Subcutaneous abdominal adipose tissue (tissue), 5 donors: ENCODE data around the gene RYK.
A peak's percentile ranks its signal among the peaks of the same experiment; 100 is the strongest.
"Not testable (repeated sequence)": the region's sequence is repeated elsewhere in the genome, so short reads cannot be mapped to it uniquely, and the experiment has no call there.

Source experiments
- H3K27ac ChIP-seq: one replicate; pipeline ENCODE4 v1.7.0; 2013; ENCODE audit warnings: low read depth, mild to moderate bottlenecking, inconsistent platforms, low read length, moderate library complexity
- H3K27me3 ChIP-seq, 5 donors: one replicate each; pipeline ENCODE4 v1.7.0; 2013; ENCODE audit warnings: low read length in 5 of 5, inconsistent platforms in 1 of 5; ENCODE audit not compliant: control insufficient read depth in 5 of 5, insufficient read depth in 4 of 5
- H3K36me3 ChIP-seq, 5 donors: one replicate each; pipeline ENCODE4 v1.7.0; 2013; ENCODE audit warnings: low read length in 5 of 5; ENCODE audit not compliant: control insufficient read depth in 5 of 5, insufficient read depth in 5 of 5
- H3K4me1 ChIP-seq, 5 donors: one replicate each; pipeline ENCODE4 v1.7.0; 2013; ENCODE audit warnings: low read length in 5 of 5, mild to moderate bottlenecking in 3 of 5, moderate library complexity in 1 of 5; ENCODE audit not compliant: control insufficient read depth in 5 of 5, insufficient read depth in 5 of 5
- H3K4me3 ChIP-seq, 5 donors: one replicate each; pipeline ENCODE4 v1.7.0; 2013; ENCODE audit warnings: low read length in 5 of 5, low read depth in 1 of 5
- H3K9ac ChIP-seq, 5 donors: one replicate each; pipeline ENCODE4 v1.7.0; 2013; ENCODE audit warnings: low read length in 5 of 5, mild to moderate bottlenecking in 4 of 5, moderate library complexity in 3 of 5
- H3K9me3 ChIP-seq, 5 donors: one replicate each; pipeline ENCODE4 v1.7.0; 2013; ENCODE audit warnings: low read length in 5 of 5; ENCODE audit not compliant: control insufficient read depth in 5 of 5
- donor health status: healthy.
- donor health status: healthy.
- donor health status: healthy.
- donor health status: healthy.
- donor health status: healthy.

RYK gene

DNA sequence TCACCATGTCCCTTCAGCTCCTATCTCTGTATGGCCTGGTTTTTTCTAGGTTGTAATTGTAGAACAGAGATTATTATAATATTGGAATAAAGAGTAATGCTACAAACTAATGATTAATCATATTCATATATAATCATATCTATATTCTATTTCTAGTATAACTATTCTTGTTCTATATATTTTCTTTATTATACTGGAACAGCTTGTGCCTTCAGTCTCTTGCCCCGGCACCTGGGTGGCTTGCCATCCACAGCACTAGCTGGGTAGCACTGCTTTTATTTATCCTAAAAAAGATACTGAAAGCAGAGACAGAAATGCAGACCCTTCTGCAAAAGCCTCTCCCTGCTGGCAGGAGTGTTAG is 25.9 kb downstream of the RYK start:
- not testable (repeated sequence) for H3K36me3 ChIP-seq, H3K4me1 ChIP-seq, H3K9me3 ChIP-seq, H3K9ac ChIP-seq, H3K4me3 ChIP-seq, H3K27ac ChIP-seq, H3K27me3 ChIP-seq

DNA sequence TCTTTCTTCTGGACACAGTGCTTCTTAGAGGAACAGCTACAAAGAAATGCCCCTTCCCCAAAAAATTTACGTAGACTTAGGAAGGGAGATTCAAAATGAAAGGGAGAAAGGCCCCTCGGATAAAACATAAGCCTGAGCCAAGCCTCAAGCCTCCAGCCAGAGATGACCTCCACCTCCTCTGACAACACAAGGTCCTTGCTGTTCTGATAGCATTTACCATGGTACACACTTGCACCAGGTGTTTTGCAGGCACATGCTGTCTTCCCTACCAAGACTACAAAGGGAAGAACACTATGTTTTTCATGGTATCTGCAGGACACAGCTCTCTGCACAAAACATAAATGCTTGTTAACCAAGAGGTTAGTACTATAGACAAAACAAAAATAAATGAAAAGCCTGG is 27.8 kb downstream of the RYK start:
- no peak overlapping the region for H3K27ac ChIP-seq
- H3K9me3 ChIP-seq = no peaks in the 10 kb centered on the region
- H3K27me3 ChIP-seq = no peaks in the 10 kb centered on the region
- H3K4me3 ChIP-seq = no peak overlapping the region
- peaks cover 0 to 9% (median 4%) of the 10 kb centered on the region in 5 donors for H3K36me3 ChIP-seq
- peaks cover 0 to 5% (median 4%) of the 10 kb centered on the region in 5 donors for H3K4me1 ChIP-seq
- H3K9ac ChIP-seq = no peak overlapping the region

DNA sequence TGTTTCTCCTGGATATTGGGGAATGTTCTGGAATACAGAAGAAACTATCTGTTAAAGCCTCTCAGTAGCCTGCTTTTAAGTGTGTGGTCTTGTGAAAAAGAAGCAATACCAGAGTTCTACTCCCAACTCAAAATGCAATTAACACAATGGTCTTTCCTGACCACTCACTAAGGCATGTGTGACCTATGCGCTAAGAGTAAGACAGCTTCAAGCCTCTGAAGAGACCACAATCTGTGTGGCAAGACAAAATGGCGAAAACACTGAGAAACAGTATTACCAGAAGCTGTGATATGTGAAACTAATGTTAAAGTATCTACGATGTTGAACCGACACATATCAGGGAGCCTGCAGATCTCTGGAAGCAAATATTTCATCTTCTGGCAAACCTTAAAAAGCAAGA is 33.8 kb downstream of the RYK start:
- Histone ChIP-seq H3K27me3 (no peaks in the 10 kb centered on the region), H3K9me3 (no peaks in the 10 kb centered on the region), H3K4me1 (peaks cover 0 to 16% (median 6%) of the 10 kb centered on the region in 5 donors), H3K4me3 (no peak overlapping the region), H3K9ac (no peak overlapping the region), H3K36me3 (peaks cover 2 to 7% (median 4%) of the 10 kb centered on the region in 5 donors), H3K27ac (no peak overlapping the region)

DNA sequence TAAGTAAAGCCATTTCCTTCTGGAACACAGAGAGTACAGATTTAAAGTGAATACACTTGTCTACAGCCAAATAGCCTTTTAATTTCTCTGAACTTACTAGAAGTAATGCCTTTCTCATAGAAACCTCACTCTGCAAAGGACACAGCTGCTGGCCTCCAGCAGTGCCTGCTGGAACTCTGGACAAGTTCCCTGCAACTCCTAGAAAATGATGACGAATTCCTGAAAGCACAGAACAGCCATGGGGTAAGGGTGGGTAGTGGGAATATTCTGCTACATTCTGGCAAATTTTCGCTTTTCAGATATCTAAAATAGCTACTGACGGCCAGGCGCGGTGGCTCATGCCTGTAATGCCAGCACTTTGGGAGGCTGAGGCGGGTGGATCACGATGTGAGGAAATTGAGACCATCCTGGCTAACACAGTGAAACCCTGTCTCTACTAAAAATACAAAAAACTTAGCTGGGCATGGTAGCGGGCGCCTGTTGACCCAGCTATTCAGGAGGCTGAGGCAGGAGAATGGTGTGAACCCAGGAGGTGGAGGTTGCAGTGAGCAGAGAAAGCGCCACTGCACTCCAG is 34.4 kb downstream of the RYK start:
- H3K27me3 ChIP-seq = no peaks in the 10 kb centered on the region
- H3K9ac ChIP-seq = no peak overlapping the region
- peak overlapping the region in 1 of 5 donors; percentile 23 for H3K4me3 ChIP-seq
- H3K9me3 ChIP-seq = no peaks in the 10 kb centered on the region
- H3K27ac ChIP-seq = no peak overlapping the region
- H3K36me3 ChIP-seq = peaks cover 1 to 6% (median 2%) of the 10 kb centered on the region in 5 donors
- peaks cover 0 to 16% (median 6%) of the 10 kb centered on the region in 5 donors for H3K4me1 ChIP-seq

DNA sequence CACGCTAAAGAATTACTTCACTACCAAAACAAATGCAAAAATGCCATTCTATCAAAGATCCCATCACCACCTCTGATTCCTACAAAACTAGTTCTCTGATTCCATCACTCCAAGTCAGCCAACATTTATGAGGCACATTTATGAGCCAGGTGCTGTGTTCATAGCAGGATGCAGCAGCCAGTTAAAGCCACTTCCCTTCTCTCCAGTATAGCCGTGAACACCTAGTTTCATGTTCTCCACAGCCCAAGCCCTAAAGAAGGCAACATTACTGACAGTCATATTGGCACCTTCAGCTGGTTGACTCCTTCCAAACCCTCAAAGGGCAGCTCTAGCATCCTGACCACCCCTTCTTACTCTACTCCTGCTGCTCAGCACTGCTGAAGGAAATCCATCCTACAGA is 36.4 kb downstream of the RYK start:
- no peak overlapping the region for H3K9ac ChIP-seq
- H3K27me3 ChIP-seq = no peaks in the 10 kb centered on the region
- no peak overlapping the region for H3K27ac ChIP-seq
- H3K36me3 ChIP-seq = peaks cover 9 to 14% (median 13%) of the 10 kb centered on the region in 5 donors
- no peak overlapping the region for H3K4me3 ChIP-seq
- no peaks in the 10 kb centered on the region for H3K9me3 ChIP-seq
- H3K4me1 ChIP-seq = peaks cover 0 to 16% (median 6%) of the 10 kb centered on the region in 5 donors

DNA sequence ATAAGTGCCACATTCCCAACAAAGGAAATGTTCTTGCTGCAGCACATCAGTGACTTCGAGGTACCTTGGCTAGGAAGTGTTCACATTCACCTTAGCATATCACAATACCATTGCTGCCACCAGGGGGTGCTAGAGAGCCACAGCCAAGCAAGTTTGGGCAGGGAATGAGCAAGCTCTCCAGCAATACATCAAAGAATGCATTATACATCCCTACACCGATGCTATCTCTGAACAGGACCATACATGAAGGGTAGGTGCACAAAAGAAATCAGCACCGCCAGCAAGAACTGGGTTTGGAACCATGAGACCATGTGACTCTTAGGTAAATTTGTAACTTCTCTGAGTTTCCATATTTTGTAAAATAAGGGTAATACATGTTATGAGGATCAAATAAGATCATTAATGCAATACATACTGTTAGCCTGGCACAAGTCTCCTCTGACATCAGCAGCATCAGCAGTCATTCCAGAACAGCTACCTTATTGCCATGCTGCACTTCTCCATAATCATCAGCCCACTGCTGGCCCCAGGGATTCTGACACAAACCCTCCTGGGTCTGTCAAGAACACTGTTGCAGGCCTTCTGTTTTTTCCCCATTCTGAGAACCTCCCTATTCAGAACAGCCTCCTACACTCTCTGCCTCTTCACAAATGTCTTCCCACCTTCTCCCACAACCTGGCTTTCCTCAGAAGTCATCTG is 37.5 kb downstream of the RYK start:
- no peak overlapping the region for H3K4me3 ChIP-seq
- H3K4me1 ChIP-seq = peaks cover 0 to 16% (median 6%) of the 10 kb centered on the region in 5 donors
- no peak overlapping the region for H3K9ac ChIP-seq
- peaks cover 11 to 24% (median 13%) of the 10 kb centered on the region in 5 donors for H3K36me3 ChIP-seq
- no peaks in the 10 kb centered on the region for H3K27me3 ChIP-seq
- no peaks in the 10 kb centered on the region for H3K9me3 ChIP-seq
- H3K27ac ChIP-seq = no peak overlapping the region

DNA sequence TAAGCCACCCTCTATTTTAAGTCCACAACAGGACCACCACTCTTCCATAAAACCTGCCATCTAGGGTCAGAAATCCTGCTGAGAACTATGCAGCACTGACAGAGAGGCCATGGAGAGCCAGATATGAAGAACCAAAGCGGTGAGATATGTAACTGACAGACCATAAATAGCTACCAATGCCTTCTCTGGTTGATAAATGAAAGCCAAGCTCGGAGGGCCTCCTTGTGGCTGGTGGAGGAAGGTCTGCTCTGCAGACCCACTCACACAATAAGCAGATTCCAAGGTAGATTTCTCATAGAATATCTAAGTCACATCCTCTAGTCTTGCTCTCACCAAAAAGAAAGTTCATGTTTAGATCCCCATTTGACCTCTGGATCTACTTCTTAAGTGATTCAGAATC is 38.9 kb downstream of the RYK start:
- Histone ChIP-seq H3K27me3 (no peaks in the 10 kb centered on the region), H3K36me3 (peaks cover 13 to 33% (median 20%) of the 10 kb centered on the region in 5 donors), H3K4me3 (no peak overlapping the region), H3K27ac (no peak overlapping the region), H3K9ac (no peak overlapping the region), H3K9me3 (no peaks in the 10 kb centered on the region), H3K4me1 (peaks cover 0 to 13% (median 6%) of the 10 kb centered on the region in 5 donors)

DNA sequence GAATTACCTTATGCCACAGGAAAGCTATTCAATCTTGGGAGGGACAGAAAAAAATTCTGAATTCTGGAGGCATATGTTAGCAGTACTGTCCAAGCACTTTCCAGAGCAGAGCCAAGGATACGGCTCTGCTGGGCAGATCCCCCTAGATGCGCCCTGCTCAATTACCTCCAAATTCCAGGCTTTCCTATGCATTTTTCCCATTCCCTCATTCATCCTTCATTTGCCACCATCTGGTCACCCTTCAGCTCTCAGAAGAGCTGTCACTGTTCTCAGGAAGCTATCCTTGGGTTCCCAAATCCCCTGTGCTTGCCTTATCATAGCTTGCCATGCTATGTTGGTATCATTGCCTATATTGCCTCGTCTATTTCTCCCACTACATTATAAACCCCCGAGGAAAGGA is 45.2 kb downstream of the RYK start:
- Histone ChIP-seq H3K27me3 (no peaks in the 10 kb centered on the region), H3K9me3 (no peaks in the 10 kb centered on the region), H3K4me3 (no peak overlapping the region), H3K36me3 (peaks cover 21 to 41% (median 30%) of the 10 kb centered on the region in 5 donors), H3K9ac (no peak overlapping the region), H3K4me1 (no peaks in the 10 kb centered on the region), H3K27ac (no peak overlapping the region)

DNA sequence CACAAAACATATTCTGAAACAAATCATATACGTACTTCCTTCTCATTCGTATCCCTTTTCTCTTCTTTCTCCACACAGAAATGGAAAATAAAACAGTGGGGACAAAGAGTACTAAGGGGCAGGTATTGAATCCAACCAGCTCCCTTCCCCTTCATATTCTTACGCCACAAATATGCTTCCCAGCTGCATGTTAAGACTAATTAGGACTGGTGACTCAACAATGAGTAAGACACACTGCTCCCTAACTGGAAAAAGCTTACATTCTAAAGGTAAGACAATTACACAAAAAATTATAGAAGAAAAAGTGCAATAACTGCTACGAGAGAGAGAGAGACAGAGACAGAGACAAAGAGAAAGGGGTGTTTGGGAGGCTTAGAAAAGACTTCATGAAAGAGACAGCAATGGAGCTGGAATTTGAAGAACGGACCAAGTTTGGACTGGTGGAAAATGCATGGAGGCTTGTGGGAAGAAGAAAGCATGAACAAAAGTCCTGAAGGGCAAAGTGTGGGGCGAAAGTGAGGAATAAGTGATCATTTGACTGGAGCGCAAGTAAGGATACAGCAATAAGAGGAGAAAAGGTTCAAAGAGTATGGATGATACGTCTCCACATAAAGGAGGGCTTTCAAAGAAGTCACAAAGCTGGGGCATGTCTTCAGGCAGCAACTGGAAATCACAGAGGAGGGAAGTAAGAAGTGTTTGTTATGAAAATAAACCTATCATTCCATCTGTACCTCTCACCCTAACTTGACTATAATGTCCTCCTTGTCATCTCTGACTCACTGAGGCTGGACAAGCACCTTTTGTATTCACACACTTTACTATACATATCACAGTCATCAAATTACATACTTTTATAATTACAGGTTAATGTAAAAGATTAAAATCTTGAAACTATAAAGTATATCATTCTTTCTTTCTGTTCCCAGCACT is 49.2 kb downstream of the RYK start:
- Histone ChIP-seq H3K4me3 (no peak overlapping the region), H3K9ac (no peak overlapping the region), H3K4me1 (no peaks in the 10 kb centered on the region), H3K36me3 (peaks cover 24 to 40% (median 35%) of the 10 kb centered on the region in 5 donors), H3K27ac (no peak overlapping the region), H3K27me3 (no peaks in the 10 kb centered on the region), H3K9me3 (no peaks in the 10 kb centered on the region)

DNA sequence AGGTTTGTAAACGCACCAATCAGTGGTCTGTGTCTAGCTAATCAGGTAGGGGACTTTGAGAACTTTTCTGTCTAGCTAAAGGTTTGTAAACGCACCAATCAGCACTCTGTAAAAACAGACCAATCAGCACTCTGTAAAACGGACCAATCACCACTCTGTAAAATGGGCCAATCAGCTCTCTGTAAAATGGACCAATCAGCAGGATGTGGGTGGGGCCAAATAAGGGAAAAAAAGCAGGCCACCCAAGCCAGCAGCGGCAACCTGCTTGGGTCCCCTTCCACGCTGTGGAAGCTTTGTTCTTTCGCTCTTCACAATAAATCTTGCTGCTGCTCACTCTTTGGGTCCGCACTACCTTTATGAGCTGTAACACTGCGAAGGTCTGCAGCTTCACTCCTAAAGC is 50.8 kb downstream of the RYK start:
- not testable (repeated sequence) for H3K27ac ChIP-seq, H3K27me3 ChIP-seq, H3K4me1 ChIP-seq, H3K9me3 ChIP-seq, H3K9ac ChIP-seq, H3K4me3 ChIP-seq
- H3K36me3 ChIP-seq = peaks cover 32 to 50% (median 42%) of the 10 kb centered on the region in 5 donors
